Measurements from ENCODE around the gene ADGRL1.

DNA sequence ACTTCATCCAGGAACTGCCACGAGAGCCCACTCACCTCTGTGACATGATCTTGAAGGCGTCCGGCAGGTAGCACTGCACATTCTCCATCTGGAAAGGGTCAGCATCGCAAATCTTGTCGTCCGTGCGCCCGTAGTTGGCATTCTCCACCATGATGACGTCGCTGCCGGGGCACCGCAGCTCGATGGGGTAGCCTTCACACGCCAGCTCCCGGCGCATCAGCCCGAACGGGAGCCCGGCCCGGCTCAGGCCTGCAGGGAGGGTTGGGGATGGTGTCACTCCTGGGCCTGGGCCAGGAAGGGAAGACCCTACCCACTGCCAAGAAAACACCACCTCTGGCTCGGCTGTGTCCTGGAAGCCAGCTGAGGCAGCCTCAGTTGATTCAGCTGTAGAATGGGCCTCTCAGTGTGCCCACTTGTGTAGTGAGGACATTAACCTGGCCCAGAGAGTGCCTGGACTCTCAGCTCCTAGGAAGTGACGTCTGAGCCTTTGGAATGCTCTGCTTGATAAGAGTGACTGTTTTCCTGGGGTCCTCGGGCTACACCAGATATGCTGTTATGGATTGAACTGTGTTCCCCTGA, 28.4 kb downstream of the ADGRL1 start:
- TF ChIP-seq, protein P1, sequence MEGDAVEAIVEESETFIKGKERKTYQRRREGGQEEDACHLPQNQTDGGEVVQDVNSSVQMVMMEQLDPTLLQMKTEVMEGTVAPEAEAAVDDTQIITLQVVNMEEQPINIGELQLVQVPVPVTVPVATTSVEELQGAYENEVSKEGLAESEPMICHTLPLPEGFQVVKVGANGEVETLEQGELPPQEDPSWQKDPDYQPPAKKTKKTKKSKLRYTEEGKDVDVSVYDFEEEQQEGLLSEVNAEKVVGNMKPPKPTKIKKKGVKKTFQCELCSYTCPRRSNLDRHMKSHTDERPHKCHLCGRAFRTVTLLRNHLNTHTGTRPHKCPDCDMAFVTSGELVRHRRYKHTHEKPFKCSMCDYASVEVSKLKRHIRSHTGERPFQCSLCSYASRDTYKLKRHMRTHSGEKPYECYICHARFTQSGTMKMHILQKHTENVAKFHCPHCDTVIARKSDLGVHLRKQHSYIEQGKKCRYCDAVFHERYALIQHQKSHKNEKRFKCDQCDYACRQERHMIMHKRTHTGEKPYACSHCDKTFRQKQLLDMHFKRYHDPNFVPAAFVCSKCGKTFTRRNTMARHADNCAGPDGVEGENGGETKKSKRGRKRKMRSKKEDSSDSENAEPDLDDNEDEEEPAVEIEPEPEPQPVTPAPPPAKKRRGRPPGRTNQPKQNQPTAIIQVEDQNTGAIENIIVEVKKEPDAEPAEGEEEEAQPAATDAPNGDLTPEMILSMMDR (IDR thresholded peaks at IDR 0.05; ENCODE audit: low read depth, low read length) = no peak
- no peak for TF ChIP-seq MYC (IDR thresholded peaks at IDR 0.05; ENCODE audit: low read depth, low read length)
- no peak for TF ChIP-seq POLR2A (IDR thresholded peaks at IDR 0.05; ENCODE audit: extremely low read depth, insufficient read length)
- TF ChIP-seq, protein P2, sequence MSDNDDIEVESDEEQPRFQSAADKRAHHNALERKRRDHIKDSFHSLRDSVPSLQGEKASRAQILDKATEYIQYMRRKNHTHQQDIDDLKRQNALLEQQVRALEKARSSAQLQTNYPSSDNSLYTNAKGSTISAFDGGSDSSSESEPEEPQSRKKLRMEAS (IDR thresholded peaks at IDR 0.05; ENCODE audit: low read depth, low read length) = no peak
